ENCODE results near the gene PROM1.

Gene PROM1

DNA sequence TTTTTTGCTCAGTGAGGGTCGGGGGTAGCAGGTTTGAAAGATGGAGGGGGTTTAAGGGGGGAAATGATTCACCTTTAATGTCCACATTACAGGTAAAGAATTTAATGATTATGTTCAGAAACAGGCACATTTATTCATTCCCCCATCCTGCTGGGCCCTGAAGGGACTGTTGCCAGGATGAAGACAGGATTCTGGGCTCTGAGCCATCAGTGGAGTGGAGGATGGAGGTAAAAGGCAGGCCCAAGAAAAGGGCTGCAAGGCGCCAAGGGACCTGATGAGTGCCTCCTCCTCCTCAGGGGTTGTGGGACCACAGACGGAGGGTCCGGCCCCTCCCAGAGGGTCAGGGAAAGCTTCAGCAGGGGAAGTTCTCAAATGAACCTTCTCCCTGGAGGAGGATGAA lies 40.4 kb upstream of the PROM1 start:
- no peak overlapping the region for H3K4me3 ChIP-seq (ENCODE audit: low read depth, low read length)
- TF ChIP-seq, protein P1, sequence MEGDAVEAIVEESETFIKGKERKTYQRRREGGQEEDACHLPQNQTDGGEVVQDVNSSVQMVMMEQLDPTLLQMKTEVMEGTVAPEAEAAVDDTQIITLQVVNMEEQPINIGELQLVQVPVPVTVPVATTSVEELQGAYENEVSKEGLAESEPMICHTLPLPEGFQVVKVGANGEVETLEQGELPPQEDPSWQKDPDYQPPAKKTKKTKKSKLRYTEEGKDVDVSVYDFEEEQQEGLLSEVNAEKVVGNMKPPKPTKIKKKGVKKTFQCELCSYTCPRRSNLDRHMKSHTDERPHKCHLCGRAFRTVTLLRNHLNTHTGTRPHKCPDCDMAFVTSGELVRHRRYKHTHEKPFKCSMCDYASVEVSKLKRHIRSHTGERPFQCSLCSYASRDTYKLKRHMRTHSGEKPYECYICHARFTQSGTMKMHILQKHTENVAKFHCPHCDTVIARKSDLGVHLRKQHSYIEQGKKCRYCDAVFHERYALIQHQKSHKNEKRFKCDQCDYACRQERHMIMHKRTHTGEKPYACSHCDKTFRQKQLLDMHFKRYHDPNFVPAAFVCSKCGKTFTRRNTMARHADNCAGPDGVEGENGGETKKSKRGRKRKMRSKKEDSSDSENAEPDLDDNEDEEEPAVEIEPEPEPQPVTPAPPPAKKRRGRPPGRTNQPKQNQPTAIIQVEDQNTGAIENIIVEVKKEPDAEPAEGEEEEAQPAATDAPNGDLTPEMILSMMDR (IDR thresholded peaks at IDR 0.05; ENCODE audit: low read depth, low read length, missing control alignments), result no peak
- no peak for DNase-seq (ENCODE audit: low read depth)

DNA sequence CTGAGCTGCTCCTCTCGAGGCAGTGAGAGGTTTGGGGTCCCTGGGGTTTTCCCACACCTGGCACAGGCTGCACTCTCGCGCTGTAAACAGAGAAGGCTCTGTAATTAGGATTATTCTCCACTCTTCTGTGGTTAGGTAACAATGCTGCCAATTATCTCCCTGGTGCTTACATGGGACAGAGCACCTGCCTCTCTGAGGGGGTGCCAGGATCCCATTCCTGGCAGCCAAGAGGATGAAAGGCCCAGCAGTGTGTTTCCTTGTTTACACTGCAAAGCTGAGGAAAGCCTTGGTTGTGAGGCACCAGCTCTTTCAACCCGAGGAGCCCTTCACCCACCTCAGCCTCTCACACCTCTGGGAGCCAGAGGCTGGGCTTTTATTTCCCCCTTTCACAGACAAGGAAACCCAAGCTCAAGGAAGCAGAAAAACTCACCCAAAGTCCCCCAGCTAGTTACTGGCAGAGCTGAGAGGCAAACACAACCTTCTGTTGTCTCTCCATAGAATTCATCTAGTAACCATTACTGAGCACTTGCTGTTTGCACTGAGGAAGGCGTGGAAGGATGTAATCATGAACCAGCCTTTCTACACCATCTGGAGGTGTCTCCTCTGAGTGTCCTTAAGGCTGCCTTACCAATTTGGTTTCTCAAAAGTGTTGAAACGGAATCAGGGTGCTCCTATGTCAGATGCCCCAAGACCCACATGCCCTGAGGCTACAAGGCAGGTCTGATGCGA lies 39.7 kb upstream of the PROM1 start:
- TF ChIP-seq, protein P1 (IDR thresholded peaks at IDR 0.05; ENCODE audit: low read depth, low read length, missing control alignments), result no peak
- H3K4me3 ChIP-seq (ENCODE audit: low read depth, low read length), result no peak overlapping the region
- no peak for DNase-seq (ENCODE audit: low read depth)

DNA sequence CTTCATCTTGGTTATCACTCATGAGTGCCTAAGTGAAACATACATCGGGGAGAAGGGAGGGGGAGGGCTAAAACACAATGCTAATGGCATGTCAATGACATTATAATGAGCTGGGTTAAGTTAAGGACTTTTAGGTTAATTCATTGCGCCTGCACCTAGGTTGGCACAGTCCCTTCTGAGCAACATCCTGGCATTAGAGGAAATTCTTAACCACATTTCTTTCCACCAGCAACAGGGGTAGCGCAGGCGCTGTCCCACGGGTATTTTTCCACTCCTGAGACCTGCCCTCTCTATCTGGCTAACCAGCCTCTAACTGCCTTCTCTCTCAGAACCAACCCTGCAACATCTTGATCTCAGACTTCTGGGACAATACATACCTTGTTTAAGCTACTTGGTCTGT lies 39.0 kb upstream of the PROM1 start:
- TF ChIP-seq, protein P1 (IDR thresholded peaks at IDR 0.05; ENCODE audit: low read depth, low read length, missing control alignments), result no peak
- no peak overlapping the region for H3K4me3 ChIP-seq (ENCODE audit: low read depth, low read length)
- DNase-seq (ENCODE audit: low read depth), result no peak

DNA sequence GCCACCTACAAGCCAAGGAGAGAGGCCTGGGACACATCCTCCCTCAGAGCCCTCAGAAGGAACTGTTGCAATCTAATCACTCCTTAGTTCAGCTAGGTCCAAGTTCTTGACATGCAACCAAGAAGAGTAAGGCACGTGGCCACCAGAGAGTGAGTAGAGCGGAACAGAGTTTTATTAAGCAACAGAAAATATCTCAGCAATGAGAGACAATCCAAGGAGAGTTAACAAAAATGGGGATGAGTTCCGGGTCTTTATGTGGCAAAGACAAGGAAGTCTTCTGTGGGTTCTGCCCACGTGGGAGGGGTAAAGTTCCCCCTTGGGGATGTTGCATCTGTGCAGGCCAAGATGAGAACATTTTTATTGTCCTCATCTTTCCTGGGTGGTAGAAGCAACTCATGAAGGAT lies 38.5 kb upstream of the PROM1 start:
- no peak overlapping the region for H3K4me3 ChIP-seq (ENCODE audit: low read depth, low read length)
- TF ChIP-seq, protein P1 (IDR thresholded peaks at IDR 0.05; ENCODE audit: low read depth, low read length, missing control alignments), result no peak
- no peak for DNase-seq (ENCODE audit: low read depth)

DNA sequence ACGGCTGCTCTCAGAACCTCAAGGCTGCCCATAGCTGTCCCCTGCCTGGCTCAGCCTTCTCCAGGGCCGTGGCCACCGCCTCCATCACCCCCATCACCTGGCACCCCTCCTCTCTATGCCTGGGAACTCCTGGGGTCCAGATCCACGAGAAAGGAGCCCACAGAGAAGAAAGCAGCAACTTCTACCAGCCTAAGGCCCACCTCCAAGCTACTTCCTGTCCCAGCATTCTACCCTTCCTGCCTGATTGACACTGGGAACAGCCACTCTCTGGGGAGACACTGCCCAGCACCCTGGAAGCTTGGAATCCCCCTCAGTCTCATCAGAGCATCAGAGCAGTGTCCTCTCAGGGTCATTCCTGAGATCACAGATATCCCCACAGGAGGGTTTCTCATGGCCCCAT lies 36.9 kb upstream of the PROM1 start:
- DNase-seq (ENCODE audit: low read depth), result no peak
- no peak overlapping the region for H3K4me3 ChIP-seq (ENCODE audit: low read depth, low read length)
- TF ChIP-seq, protein P1 (IDR thresholded peaks at IDR 0.05; ENCODE audit: low read depth, low read length, missing control alignments), result no peak

DNA sequence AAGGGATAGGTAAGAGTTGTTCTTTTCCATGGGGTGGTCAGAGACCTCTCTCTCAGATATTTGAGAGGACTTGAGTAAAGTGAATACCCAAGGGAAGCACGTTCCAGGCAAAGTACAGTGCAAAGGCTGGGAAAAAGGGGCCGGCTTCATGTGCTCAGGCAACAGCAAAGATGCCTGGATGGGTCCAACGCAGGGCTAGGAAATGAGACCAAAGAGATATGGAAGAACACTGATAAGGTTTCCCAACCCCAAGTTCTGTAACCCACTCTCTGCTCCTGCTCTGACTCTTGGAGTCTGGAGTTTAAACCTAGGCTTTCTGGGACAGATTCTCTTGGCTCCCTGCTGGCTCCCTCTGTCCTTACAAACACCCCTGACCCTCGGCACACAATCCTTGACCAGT lies 36.2 kb upstream of the PROM1 start:
- TF ChIP-seq, protein P1 (IDR thresholded peaks at IDR 0.05; ENCODE audit: low read depth, low read length, missing control alignments), result no peak
- no peak for DNase-seq (ENCODE audit: low read depth)
- no peak overlapping the region for H3K4me3 ChIP-seq (ENCODE audit: low read depth, low read length)

DNA sequence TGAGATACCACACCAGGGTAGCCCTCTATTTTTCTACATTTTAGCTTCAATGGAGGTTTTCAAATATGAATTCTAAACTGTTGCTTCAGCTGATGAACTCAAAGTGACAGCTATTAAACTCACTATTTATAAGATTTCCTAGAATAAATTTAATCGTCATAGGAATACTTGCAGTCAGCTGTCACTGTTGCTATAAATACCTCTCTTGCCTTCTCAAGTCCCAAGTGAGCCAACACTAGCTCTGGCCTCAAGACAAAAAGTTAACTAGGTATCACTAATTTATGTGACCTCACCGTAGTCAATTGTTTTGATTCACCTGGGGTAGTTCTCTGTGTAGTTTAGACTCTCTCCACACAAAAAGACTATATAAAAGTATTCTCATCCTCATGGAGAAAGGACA lies 34.3 kb upstream of the PROM1 start:
- no peak for DNase-seq (ENCODE audit: low read depth)
- no peak overlapping the region for H3K4me3 ChIP-seq (ENCODE audit: low read depth, low read length)
- TF ChIP-seq, protein P1 (IDR thresholded peaks at IDR 0.05; ENCODE audit: low read depth, low read length, missing control alignments), result no peak

Measured in GM12864 (cell line).